MM.1S (cell line): ENCODE data around the gene PDE4B.

Experiments
- EZH2 ChIP-seq: fragments of 300-600 bp; sonication (generic); optimal IDR thresholded peaks from 2 replicates; pipeline ENCODE3; 2017; ENCODE audit warnings: low read depth, mild to moderate bottlenecking, antibody characterized with exemption, low read length, mixed read lengths
- EZH2phosphoT487 ChIP-seq: fragments of 300-600 bp; sonication (generic); IDR thresholded peaks from 2 replicates; pipeline ENCODE4 v1.6.1; 2018; ENCODE audit warnings: antibody characterized with exemption, low read length

DNA sequence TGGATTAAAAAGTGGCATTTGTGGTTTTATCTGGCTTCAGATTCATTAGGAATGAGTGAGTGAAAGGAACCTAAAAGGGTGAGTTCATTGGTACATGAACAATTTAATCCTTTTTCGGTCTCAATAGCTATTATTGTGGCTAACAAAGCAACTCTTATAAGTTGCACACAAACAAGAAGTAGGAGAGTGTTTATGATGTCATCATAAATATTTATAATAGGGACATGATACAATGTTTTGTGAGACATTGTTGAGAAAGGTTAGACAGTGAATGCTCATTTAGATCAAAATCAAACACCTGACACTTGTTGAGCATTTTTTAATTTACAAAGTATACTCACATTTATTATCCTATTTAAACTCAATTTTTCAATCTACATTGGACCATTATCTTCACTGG lies 363.4 kb downstream of the PDE4B start:
- no peak for TF ChIP-seq EZH2
- no peak for TF ChIP-seq EZH2phosphoT487
